OCI-LY3 (cell line): ENCODE measurements around the gene KCNAB1.

ENCODE experiments used
- EZH2phosphoT487 ChIP-seq: fragments of 200-600 bp; shearing (Covaris generic); IDR thresholded peaks from 2 replicates; pipeline ENCODE4 v1.6.1; 2018; ENCODE audit warnings: antibody characterized with exemption, mixed run types, low read depth
- TF ChIP-seq, protein P1 (sequence below): fragments of 200-600, 300-600 bp; sonication (generic); IDR thresholded peaks from 2 replicates; pipeline ENCODE4 v1.5.1; 2014; ENCODE audit warnings: antibody characterized with exemption, low read length, low read depth

DNA sequence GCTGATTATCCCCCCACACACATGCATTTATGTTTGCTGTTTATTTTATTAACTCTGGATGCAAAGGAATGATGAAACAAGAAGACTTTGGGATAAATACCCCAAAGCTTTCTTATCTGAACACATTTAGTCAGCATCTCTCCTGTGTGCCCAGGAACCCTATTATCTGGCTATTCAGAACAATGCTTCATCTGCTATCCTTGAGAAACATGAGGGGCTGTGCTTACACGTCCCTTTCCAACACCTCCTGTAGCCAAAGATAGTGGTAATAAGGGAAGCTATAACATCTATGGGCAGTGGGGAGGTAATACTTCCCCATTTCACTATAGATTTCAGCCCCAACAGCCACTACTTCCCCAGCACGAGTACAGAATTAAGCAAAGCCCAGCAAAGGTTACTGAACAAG is 339.8 kb downstream of the KCNAB1 start:
- TF ChIP-seq, protein P1, sequence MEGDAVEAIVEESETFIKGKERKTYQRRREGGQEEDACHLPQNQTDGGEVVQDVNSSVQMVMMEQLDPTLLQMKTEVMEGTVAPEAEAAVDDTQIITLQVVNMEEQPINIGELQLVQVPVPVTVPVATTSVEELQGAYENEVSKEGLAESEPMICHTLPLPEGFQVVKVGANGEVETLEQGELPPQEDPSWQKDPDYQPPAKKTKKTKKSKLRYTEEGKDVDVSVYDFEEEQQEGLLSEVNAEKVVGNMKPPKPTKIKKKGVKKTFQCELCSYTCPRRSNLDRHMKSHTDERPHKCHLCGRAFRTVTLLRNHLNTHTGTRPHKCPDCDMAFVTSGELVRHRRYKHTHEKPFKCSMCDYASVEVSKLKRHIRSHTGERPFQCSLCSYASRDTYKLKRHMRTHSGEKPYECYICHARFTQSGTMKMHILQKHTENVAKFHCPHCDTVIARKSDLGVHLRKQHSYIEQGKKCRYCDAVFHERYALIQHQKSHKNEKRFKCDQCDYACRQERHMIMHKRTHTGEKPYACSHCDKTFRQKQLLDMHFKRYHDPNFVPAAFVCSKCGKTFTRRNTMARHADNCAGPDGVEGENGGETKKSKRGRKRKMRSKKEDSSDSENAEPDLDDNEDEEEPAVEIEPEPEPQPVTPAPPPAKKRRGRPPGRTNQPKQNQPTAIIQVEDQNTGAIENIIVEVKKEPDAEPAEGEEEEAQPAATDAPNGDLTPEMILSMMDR: no peak
- no peak for TF ChIP-seq EZH2phosphoT487
